HL-60 (cell line): ENCODE measurements around the gene BUD23.

Experiments
- DNase-seq, 2 experiments: peaks; one replicate each; pipeline ENCODE4 v3.0.0-alpha.2; 2010 to 2020; ENCODE audit warnings: low read depth in 1 of 2, low spot score in 1 of 2
- H3K27ac ChIP-seq: fragments of 250-450 bp; sonication (Bioruptor Pico); replicated peaks from 2 replicates; pipeline ENCODE4 v1.5.1; 2020; ENCODE audit warnings: mild to moderate bottlenecking, moderate library complexity
- H3K27me3 ChIP-seq: fragments of 250-450 bp; sonication (Bioruptor Pico); 2 replicates; pipeline ENCODE4 v1.5.1; 2021; ENCODE audit warnings: mild to moderate bottlenecking, moderate library complexity; ENCODE audit not compliant: insufficient read depth, poor library complexity, severe bottlenecking
- H3K4me3 ChIP-seq: replicated peaks from 2 replicates; pipeline ENCODE4 v1.5.1; 2011; ENCODE audit warnings: mild to moderate bottlenecking, control low read depth, low read length; ENCODE audit not compliant: insufficient read depth
- CTCF ChIP-seq: IDR thresholded peaks from one replicate; pipeline ENCODE4 v1.5.1; 2011; ENCODE audit warnings: low read length, control low read depth, inconsistent platforms; ENCODE audit not compliant: insufficient read depth
- GABPA ChIP-seq: IDR thresholded peaks from 2 replicates; pipeline ENCODE4 v1.6.1; 2012; ENCODE audit warnings: low read depth
- POLR2AphosphoS5 ChIP-seq: IDR thresholded peaks from 2 replicates; pipeline ENCODE4 v1.6.1; 2012; ENCODE audit warnings: low read depth
- SPI1 ChIP-seq: IDR thresholded peaks from 2 replicates; pipeline ENCODE4 v1.6.1; 2012; ENCODE audit warnings: low read depth, mild to moderate bottlenecking, borderline replicate concordance
- TF ChIP-seq, protein P1 (sequence below): IDR thresholded peaks from 2 replicates; pipeline ENCODE4 v1.6.1; 2012; ENCODE audit warnings: low read depth; ENCODE audit not compliant: insufficient replicate concordance

The BUD23 gene

DNA sequence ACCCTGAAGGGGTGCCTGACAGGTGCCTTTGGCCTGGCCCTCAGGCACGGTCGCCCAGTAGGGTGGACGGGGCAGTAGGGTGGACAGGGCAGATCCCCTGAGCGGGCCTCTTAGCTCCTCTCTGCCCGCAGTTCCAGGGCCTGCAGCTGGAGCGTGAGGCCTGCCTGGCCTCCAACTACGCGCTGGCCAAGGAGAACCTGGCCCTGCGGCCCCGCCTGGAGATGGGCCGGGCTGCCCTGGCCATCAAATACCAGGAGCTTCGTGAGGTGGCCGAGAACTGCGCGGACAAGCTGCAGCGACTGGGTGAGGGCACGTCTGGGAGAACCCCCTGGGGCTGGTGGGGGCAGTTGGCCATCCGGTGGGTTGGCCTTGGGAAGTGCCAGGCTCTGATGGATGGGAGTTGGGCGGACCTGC is 14.1 kb upstream of the BUD23 start:
- H3K4me3 ChIP-seq: no peak overlapping the region
- DNase-seq: no peak
- H3K27ac ChIP-seq: no peak overlapping the region
- peaks cover 30% of the 10 kb centered on the region for H3K27me3 ChIP-seq
- TF ChIP-seq, protein P1, sequence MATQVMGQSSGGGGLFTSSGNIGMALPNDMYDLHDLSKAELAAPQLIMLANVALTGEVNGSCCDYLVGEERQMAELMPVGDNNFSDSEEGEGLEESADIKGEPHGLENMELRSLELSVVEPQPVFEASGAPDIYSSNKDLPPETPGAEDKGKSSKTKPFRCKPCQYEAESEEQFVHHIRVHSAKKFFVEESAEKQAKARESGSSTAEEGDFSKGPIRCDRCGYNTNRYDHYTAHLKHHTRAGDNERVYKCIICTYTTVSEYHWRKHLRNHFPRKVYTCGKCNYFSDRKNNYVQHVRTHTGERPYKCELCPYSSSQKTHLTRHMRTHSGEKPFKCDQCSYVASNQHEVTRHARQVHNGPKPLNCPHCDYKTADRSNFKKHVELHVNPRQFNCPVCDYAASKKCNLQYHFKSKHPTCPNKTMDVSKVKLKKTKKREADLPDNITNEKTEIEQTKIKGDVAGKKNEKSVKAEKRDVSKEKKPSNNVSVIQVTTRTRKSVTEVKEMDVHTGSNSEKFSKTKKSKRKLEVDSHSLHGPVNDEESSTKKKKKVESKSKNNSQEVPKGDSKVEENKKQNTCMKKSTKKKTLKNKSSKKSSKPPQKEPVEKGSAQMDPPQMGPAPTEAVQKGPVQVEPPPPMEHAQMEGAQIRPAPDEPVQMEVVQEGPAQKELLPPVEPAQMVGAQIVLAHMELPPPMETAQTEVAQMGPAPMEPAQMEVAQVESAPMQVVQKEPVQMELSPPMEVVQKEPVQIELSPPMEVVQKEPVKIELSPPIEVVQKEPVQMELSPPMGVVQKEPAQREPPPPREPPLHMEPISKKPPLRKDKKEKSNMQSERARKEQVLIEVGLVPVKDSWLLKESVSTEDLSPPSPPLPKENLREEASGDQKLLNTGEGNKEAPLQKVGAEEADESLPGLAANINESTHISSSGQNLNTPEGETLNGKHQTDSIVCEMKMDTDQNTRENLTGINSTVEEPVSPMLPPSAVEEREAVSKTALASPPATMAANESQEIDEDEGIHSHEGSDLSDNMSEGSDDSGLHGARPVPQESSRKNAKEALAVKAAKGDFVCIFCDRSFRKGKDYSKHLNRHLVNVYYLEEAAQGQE: no peak
- TF ChIP-seq SPI1 (no peak), GABPA (no peak), POLR2AphosphoS5 (no peak), CTCF (no peak)

DNA sequence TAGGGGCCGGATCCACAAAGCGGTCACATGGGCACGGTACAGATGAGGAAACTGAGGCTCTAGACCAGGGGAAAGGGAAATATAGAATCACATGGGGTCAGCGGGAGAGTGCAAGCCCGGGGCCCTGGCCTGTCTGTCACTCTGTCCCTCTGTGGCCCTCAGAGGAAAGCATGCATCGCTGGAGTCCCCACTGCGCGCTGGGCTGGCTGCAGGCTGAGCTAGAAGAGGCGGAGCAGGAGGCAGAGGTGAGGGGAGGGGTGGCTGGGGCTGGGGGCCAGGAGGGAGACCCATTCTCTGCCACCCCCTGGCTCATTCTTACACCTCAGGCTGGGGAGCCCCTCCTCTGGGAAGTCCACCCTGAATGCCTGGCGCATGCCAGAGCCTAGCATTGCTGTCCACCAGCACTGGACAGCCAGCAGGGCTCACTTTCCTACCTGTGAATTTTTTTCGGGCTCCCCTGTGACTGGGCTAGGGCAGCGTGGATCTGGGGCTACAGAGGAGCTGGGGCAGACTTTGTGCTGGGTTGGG is 13.5 kb upstream of the BUD23 start:
- Histone ChIP-seq H3K27ac (no peak overlapping the region), H3K4me3 (no peak overlapping the region), H3K27me3 (peaks cover 30% of the 10 kb centered on the region)
- TF ChIP-seq CTCF (no peak), SPI1 (no peak), POLR2AphosphoS5 (no peak), GABPA (no peak)
- TF ChIP-seq, protein P1: no peak
- no peak for DNase-seq

DNA sequence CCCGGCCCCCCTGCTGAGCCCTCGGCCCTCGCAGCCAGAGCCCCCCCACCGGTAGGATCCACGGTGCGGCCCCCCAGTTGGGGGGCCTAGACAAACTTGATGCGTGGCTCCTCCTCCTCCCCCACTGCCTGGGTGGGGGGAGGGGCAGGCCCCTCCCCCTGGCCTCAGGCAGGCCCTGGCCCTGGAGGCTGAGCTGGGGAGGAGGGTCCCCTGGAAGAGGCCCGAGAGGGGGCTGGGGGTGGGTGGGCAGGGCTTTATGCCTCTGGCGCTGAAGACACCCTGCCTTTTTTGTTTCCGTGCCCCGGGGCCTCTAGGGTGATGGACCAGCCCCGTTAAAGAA is 12.1 kb upstream of the BUD23 start:
- H3K27me3 ChIP-seq: peaks cover 27% of the 10 kb centered on the region
- no peak for TF ChIP-seq GABPA
- no peak overlapping the region for H3K27ac ChIP-seq
- no peak overlapping the region for H3K4me3 ChIP-seq
- DNase-seq: no peak

DNA sequence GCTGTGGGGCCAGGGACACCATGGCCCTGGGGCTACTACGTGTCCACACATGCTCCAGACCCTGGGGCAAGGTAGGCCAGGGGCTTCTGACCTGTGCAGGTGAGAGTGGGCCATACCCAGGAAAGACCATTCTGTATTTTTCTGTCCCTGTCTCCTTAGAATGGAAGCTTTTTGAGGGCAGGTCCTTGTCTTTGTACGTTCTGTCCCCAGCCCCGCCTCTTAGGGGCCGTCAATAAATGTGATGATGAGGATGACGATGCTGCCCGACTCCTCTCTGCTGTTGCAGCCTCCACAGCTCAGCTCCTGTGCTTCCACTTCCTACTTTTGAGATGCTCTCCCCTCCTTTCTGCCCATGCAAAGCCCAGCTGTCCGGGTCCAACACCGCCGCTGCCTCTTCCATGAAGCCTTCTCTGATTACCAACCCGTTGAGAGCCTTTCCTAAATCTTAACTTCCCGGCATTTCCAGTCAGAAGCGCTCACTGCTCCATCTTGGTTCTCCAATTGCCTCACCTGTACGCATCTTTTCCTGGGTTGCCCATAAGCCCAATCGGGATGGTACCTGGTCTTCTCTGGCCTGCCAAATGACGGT is 11.4 kb upstream of the BUD23 start:
- peaks cover 27% of the 10 kb centered on the region for H3K27me3 ChIP-seq
- TF ChIP-seq CTCF: no peak
- no peak for TF ChIP-seq SPI1
- TF ChIP-seq, protein P1: no peak
- TF ChIP-seq POLR2AphosphoS5: no peak
- TF ChIP-seq GABPA: no peak
- H3K27ac ChIP-seq: no peak overlapping the region
- DNase-seq: no peak
- H3K4me3 ChIP-seq: no peak overlapping the region
